Measurements from ENCODE around the gene EBLN2.

The EBLN2 gene

GRCh38 chr3:73108750-73109149, 47.3 kb downstream of the EBLN2 start:
- no peak for DNase-seq

- DNase-seq: no peak
These were observed 49.1 kb downstream of the EBLN2 start for GRCh38 chr3:73110530-73110929.
